Endothelial cell (in vitro differentiated cells): ENCODE measurements around the gene ATRIP. TPM values are rescaled to one million over a fixed set of nuclear protein-coding genes. Genes with fewer than 3 reads are reported as not detected.
"Not testable (repeated sequence)": the region's sequence is repeated elsewhere in the genome, so short reads cannot be mapped to it uniquely, and the experiment has no call there.

Experiments
- DNase-seq: peaks from one replicate; pipeline ENCODE4 v3.0.0; 2021; ENCODE audit warnings: low spot score
- H3K27ac Mint-ChIP-seq: one replicate; pipeline ENCODE4 v1.8.0; 2021; ENCODE audit warnings: mixed read lengths, inconsistent platforms; ENCODE audit not compliant: unreplicated experiment
- H3K27me3 Mint-ChIP-seq: one replicate; pipeline ENCODE4 v1.8.0; 2021; ENCODE audit warnings: mild to moderate bottlenecking, moderate library complexity, mixed read lengths, inconsistent platforms; ENCODE audit not compliant: unreplicated experiment
- H3K36me3 Mint-ChIP-seq: one replicate; pipeline ENCODE4 v1.8.0; 2021; ENCODE audit warnings: mild to moderate bottlenecking, low read depth, mixed read lengths, inconsistent platforms; ENCODE audit not compliant: unreplicated experiment
- H3K4me1 Mint-ChIP-seq: one replicate; pipeline ENCODE4 v1.8.0; 2021; ENCODE audit warnings: mild to moderate bottlenecking, mixed read lengths, inconsistent platforms; ENCODE audit not compliant: unreplicated experiment
- H3K4me3 Mint-ChIP-seq: one replicate; pipeline ENCODE4 v1.8.0; 2021; ENCODE audit warnings: mild to moderate bottlenecking, mixed read lengths, inconsistent platforms; ENCODE audit not compliant: unreplicated experiment
- H3K9me3 Mint-ChIP-seq: one replicate; pipeline ENCODE4 v1.8.0; 2021; ENCODE audit warnings: mixed read lengths, inconsistent platforms; ENCODE audit not compliant: unreplicated experiment
- CTCF ChIP-seq: fragments of 200-600 bp; sonication (generic); IDR thresholded peaks from one replicate; pipeline ENCODE4 v1.5.0; 2021; ENCODE audit warnings: antibody characterized with exemption; ENCODE audit not compliant: unreplicated experiment
- total RNA-seq: library from RNA; stranded (reverse); fragmentation: NEBNext Ultra II Directional; extraction: Animal tissue kit (Norgen Biotek cat#: 25700); gene quantifications from one replicate; pipeline ENCODE4 v1.2.1, GENCODE V29; 2021; ENCODE audit not compliant: unreplicated experiment

The ATRIP gene
- total RNA-seq, 1 donor from 2014 or later: 11.2 TPM

GRCh38 chr3:48451270-48451669 is 4.7 kb downstream of the ATRIP start:
- peaks cover 11% of the 10 kb centered on the region for H3K36me3 Mint-ChIP-seq
- DNase-seq: no peak
- H3K27ac Mint-ChIP-seq: no peak overlapping the region
- H3K4me3 Mint-ChIP-seq: no peak overlapping the region
- peaks cover 3% of the 10 kb centered on the region for H3K27me3 Mint-ChIP-seq
- TF ChIP-seq CTCF: no peak
- peaks cover 12% of the 10 kb centered on the region for H3K4me1 Mint-ChIP-seq
- no peaks in the 10 kb centered on the region for H3K9me3 Mint-ChIP-seq

DNA sequence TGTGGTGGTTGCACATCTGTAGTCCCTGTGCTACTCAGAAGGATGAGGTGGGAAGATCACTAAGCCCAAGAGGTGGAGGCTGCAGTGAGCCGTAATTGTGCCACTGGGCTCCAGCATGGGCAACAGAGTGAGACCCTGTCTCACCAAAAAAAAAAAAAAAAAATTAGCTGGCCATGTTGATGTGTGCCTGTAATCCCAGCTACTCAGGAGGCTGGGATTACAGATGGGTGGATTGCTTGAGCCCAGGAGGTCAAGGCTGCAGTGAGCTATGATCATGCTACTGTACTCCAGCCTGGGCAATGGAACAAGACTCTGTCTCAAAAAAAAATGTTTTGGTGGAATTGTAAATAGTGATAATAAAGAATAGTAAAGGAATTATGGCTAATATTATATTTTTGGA is 9.9 kb downstream of the ATRIP start:
- DNase-seq: no peak
- Mint-ChIP-seq H3K27me3 (no peaks in the 10 kb centered on the region), H3K9me3 (no peaks in the 10 kb centered on the region), H3K27ac (no peak overlapping the region), H3K4me1 (no peaks in the 10 kb centered on the region), H3K4me3 (no peak overlapping the region), H3K36me3 (peaks cover 20% of the 10 kb centered on the region)
- TF ChIP-seq CTCF: no peak

- Mint-ChIP-seq H3K36me3 (peaks cover 14% of the 10 kb centered on the region), H3K27me3 (peaks cover 4% of the 10 kb centered on the region), H3K9me3 (no peaks in the 10 kb centered on the region), H3K27ac (no peak overlapping the region), H3K4me3 (no peak overlapping the region), H3K4me1 (no peaks in the 10 kb centered on the region)
- DNase-seq: no peak
- no peak for TF ChIP-seq CTCF
Observed at GRCh38 chr3:48459331-48459730, 12.8 kb downstream of the ATRIP start.

DNA sequence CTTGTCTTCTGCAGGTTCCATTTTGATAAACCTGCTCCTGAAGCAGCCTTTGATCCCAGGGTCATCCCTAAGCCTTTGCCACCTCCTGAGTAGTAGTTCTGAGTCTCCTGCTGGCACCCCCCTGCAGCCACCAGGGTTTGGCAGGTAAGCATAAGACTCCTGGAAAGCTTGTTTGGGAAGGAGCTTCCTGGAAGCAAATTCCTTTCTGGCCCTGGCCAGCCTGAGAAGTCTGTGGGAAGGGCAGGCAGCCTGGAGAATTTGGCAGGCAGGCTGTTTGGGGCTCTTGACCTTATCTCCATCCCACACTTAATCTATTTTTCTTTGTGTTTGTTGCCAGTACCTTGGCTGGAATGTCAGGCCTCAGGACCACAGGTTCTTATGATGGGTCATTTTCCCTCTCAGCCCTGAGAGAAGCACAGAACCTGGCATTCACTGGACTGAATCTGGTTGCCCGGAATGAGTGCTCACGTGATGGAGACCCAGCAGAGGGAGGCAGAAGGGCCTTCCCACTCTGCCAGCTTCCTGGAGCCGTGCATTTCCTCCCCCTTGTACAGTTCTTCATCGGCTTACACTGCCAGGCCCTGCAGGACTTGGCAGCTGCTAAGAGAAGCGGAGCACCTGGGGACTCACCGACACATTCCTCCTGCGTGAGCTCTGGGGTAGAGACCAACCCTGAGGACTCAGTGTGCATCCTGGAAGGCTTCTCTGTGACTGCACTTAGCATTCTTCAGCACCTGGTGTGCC is 13.4 kb downstream of the ATRIP start:
- no peaks in the 10 kb centered on the region for H3K9me3 Mint-ChIP-seq
- DNase-seq: no peak
- peaks cover 5% of the 10 kb centered on the region for H3K27me3 Mint-ChIP-seq
- TF ChIP-seq CTCF: no peak
- no peaks in the 10 kb centered on the region for H3K4me1 Mint-ChIP-seq
- no peak overlapping the region for H3K4me3 Mint-ChIP-seq
- peaks cover 12% of the 10 kb centered on the region for H3K36me3 Mint-ChIP-seq
- H3K27ac Mint-ChIP-seq: no peak overlapping the region

- no peak for TF ChIP-seq CTCF
Observed at GRCh38 chr3:48460517-48460902, 14.0 kb downstream of the ATRIP start.

GRCh38 chr3:48461767-48462166 is 15.2 kb downstream of the ATRIP start:
- peaks cover 13% of the 10 kb centered on the region for H3K4me1 Mint-ChIP-seq
- not testable (repeated sequence) for H3K9me3 Mint-ChIP-seq, H3K4me3 Mint-ChIP-seq, H3K27ac Mint-ChIP-seq, DNase-seq
- H3K27me3 Mint-ChIP-seq: peaks cover 15% of the 10 kb centered on the region
- peaks cover 12% of the 10 kb centered on the region for H3K36me3 Mint-ChIP-seq

More at GRCh38 chr3:48460517-48460902, 14.0 kb downstream of the ATRIP start:
- Mint-ChIP-seq H3K4me1 (peaks cover 5% of the 10 kb centered on the region), H3K27me3 (peaks cover 10% of the 10 kb centered on the region), H3K4me3 (no peak overlapping the region), H3K27ac (no peak overlapping the region), H3K36me3 (peaks cover 12% of the 10 kb centered on the region), H3K9me3 (no peaks in the 10 kb centered on the region)
- DNase-seq: no peak
